ENCODE results near the gene SLC28A1.

DNA sequence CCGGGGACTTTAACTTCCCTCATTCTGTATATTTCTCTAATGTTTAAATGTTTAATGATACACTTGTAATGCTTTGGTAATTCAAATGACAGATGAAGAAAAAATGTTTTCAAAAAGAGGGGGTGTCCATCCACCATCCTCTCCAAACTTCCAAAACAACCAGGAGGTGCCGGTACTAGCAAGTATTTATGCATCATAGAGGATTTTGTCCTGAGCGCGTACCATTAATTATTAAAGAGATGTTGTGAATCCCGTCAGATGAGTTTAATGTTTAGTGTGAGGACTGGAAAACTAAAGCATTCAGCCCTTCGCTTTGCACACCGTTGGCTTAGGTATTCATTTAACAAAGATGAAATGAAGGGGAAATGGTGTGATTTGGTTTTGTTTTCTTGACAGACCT is 1.3 kb downstream of the SLC28A1 start:
- no peak for TF ChIP-seq POLR2A (IDR thresholded peaks at IDR 0.05; ENCODE audit: low read length)
- TF ChIP-seq GATA1 (IDR thresholded peaks at IDR 0.05; ENCODE audit: low read depth, low read length): no peak

Measured in erythroblast (primary cell).